Measurements from ENCODE around the gene ITGA3.
"Not testable (repeated sequence)": the region's sequence is repeated elsewhere in the genome, so short reads cannot be mapped to it uniquely, and the experiment has no call there.

ITGA3 gene

DNA sequence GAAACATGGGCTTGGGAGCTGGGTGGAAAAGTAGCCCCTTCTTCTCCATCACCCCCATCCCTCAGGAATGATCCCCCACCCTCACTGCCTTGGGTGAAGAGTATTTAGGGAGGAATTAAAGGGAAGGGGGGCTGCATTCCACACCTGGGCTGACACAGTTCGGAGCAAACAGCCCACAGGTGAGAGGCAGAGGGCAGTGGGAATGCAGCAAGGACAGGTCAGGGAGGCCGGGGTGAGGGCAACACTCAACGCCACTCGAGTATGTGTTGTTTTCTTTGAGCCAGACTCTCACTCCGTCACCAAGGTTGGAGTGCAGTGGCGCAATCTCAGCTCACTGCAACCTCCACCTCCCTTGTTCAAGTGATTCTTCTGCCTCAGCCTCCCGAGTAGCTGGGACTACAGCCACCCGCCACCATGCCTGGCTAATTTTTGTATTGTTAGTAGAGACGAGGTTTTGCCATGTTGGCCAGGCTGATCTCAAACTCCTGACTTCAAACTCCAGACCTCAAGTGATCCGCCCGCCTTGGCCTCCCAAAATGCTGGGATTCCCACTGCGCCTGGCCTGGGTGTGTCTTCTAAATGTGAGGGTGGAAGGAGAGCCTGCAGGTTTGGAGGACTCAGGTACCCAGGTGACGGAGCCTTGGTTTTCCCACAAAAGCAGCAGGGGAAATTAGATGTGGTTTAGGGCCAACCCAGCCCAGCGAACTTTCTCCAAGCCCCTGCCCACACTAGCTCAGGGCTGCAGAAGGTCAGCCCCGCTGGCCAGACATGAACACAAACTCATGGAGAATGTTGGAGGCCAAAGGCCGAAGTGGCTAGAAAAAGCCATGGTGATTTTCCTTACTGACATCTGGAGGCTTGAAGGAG lies 21.2 kb upstream of the ITGA3 start:
- no peak for DNase-seq (ENCODE audit: low read depth in 2 of 3, low spot score in 2 of 3)

DNA sequence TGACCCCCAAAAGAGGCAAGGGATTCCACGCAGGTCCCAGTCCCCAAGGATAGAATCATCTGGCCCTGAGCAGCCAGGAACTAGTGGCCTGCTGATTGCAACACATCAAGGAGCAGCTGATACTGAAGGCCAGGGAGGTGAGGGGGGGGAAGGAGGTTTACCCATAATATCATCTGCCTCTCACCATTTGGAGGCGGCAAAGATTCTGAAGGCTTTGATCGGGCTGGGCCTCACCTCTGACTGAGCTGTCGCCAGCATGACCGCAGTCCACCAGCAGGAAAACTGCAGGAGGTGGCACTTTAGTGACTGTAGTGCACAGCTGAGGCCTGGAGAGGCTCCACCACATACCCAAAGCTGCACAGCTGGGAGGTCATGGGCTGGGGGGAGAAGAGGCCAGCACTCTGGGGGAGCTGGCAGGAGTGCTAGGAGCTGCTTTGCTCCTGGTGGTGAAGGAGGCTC lies 20.5 kb upstream of the ITGA3 start:
- DNase-seq (ENCODE audit: low read depth in 2 of 3, low spot score in 2 of 3): no peak

- DNase-seq (ENCODE audit: low read depth in 2 of 3, low spot score in 2 of 3): no peak
Measured at GRCh38 chr17:50035945-50036344, 20.0 kb upstream of the ITGA3 start.

DNA sequence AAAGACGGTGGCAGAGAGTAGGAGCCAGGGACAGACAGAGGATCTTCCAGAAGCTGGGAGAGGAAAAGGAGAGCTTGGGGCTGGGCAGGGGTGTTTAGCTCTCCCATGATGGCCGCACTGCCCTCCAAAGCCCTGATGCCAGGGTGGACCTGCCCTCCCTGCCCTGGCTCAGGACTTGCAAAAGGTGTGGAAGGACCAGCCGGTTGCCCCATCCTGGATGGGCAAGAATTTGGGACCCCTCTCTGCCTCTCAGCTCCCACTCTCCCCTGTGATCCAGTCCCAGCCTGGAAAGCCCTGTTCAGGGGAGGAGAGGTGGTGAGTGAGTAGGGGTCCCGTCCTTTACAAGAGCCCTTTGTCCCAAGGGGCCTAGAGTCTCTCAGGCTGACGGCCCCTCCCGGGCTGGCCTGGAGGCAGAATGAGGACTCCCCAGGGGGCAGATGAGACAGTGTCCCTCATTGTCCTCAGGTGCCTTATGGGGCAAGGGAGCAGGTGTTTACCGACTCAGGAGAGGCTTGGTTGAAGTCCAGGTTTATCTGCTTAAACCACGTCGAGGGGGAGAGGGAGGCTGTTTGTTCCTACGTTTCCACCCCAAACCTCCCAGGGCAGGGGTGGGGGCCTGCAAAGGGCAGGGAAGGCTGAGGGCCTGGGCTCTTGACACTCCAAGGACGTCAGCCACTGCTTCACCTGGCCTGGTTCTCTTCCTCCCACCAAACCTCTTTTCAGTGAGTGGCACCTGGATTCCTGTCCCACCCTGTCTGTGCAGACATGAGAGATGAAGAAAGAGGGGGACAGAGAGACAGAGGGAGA lies 19.3 kb upstream of the ITGA3 start:
- DNase-seq (ENCODE audit: low read depth in 2 of 3, low spot score in 2 of 3): no peak

DNA sequence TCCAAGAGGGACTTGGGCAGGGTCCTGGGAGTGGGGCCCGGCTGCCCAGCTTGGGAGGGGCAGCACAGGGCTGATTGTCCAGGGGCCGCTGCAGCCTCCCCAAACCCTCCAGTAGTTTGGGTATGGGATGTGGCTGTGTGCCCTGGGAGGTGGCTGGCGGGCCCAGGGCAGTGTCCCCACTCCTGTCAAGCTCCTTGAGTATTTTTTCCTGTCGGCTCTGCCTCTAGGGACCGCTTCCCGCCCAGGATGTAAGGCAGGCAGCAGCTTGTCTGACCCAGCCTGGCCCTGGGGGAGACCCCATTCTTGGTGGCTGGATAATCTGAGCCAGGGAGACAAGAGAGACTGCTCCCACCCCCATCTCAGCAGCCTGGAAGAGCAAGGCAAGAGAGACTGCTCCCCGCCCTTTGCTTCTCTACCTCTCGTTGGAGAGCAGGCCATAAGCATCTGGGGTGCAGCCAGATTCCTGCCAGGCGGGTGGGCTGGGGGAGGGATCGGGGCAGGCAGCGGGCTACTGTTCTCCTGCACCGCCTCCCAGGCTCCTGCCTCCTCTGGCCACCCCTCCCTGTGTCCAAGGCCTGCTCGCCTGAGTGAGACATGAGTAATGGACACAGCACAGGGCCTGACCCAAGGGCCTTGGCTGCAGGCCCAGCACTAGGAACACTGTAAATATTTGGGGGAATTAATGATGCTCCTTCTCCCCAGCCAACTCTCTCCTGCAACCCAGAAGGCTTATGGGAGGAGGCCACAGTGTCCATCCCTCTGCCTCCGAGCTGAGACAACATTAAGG lies 18.4 kb upstream of the ITGA3 start:
- DNase-seq (ENCODE audit: low read depth in 2 of 3, low spot score in 2 of 3): no peak

- DNase-seq (ENCODE audit: low read depth in 2 of 3, low spot score in 2 of 3): no peak
Measured at GRCh38 chr17:50039058-50039457, 16.9 kb upstream of the ITGA3 start.

DNA sequence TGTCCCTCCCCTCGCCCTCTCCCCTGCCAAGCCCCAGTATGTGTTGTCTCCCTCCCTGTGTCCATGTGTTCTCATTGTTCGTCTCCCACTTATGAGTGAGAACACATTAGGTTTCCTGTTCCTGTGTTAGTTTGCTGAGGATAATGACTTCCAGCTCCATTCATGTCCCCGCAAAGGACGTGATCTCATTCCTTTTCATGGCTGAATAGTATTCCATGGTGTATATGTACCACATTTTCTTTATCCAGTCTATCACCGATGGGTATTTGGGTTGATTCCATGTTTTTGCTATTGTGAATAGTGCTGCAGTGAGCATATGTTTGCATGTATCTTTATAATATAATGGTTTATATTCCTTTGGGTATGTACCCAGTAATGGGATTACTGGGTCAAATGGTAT lies 15.4 kb upstream of the ITGA3 start:
- DNase-seq (ENCODE audit: low read depth in 2 of 3, low spot score in 2 of 3): not testable (repeated sequence)

DNA sequence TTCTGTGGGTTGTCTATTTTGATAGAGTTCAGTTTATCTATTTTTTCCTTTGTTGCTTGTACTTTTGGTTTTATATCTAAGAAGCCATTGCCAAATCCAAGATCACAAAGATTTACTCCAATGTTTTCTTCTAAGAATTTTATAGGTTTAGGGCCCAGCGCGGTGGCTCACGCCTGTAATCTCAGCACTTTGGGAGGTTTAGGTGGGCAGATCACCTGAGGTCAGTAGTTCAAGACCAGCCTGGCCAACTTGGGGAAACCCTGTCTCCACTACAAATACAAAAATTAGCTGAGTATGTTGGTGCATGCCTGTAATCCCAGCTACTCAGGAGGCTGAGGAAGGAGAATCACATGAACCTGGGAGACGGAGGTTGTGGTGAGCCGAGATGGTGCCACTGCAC lies 13.7 kb upstream of the ITGA3 start:
- no peak for DNase-seq (ENCODE audit: low read depth in 2 of 3, low spot score in 2 of 3)

DNA sequence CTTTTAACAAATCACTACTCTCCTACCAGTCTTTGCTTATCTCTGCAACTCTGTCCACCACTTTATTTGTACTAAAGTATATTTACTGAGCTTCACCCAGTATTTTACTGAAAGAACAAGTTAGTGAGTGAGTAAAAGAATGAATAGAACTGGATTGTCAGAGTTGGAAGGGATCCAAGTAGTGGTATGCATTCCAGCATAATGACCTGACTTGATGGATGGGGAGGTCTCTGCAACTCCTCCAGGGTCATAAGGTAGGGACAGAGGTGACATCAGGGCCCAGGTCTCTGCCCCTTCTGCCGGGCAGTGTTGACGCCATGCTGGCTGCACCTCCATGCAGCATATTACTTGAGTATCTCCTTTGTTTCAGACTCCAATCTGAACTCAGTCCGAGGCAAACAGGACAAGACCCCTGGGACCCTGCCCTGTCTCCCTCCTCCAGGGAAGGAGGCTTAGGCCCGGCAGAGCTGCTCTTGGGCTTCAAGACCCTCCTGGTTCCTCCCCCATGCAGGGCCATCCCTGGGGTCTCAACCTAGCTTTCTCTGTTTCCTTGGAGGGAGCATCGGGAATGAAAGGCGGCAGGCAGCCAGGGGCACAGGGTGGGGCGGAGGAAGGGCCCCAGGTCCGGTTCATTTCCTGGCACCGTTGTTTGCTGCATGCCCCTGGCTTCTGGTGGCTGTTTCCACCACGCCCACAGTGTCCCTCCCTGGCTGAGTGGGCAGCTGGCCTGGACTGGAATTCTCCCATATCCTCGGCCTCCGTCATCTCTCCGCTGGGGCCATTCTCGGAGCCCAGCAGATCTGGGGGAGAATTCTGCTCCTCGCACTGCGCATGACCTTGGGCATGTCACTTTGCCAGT lies 12.4 kb upstream of the ITGA3 start:
- no peak for DNase-seq (ENCODE audit: low read depth in 2 of 3, low spot score in 2 of 3)

DNA sequence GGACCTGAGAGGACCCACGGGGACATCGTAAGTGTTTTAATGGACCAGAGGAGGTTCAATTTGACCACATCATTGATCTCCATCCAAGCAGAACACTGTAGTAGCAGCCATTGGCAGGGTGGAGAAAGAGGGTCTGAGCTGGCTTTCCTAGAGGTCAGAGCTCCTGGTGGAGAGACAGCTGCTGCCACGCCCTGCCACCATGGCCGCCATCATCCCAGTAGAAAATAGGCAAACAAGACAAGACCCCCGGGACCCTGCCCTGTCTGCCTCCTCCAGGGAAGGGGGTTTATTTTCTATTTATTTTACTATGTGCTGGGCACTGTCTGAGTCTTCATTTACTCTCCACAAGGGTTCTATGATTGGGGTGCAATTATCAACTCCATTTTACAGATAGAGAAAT lies 11.4 kb upstream of the ITGA3 start:
- DNase-seq (ENCODE audit: low read depth in 2 of 3, low spot score in 2 of 3): no peak

DNA sequence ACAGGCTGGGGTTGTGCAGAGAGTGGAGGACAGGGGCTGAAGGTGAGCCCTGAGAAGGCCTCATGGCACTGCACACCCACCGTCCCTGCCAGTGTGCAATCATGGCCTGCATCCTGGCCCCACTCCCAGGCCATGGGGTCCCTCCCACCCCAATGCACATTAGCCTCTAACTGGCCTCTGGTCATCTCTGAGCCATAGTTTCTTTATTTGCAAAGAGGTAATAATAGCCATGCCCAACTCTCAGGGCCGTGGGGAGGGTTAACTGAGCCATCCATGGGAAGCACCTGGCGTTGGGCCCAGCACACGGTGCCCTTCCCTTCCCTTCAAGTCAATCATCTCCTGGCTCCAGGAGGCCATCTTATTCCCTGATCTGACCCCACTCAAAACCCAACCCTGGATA lies 10.8 kb upstream of the ITGA3 start:
- DNase-seq (ENCODE audit: low read depth in 2 of 3, low spot score in 2 of 3): no peak

GRCh38 chr17:50046179-50046578 lies 9.7 kb upstream of the ITGA3 start:
- DNase-seq (ENCODE audit: low read depth in 2 of 3, low spot score in 2 of 3): no peak

DNA sequence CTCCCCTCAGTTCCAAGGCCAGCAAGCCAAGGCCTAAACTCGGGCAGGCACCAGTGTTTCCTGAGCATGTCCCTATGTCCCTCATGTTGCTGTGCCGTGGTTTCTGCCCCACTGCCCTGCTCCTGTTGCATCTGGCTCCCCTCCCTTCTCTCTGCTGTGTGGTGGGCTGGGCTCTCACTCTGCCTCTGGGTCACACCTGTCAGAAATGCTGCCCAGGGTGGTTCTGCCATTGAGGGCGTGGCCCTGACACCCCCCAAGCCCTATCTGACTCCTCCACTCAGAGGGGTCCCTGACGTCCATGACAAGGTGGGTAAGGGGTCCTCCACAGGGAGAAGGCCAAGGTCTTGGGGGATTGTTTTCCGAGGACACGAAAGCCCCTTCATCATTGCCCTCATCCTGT lies 9.2 kb upstream of the ITGA3 start:
- no peak for DNase-seq (ENCODE audit: low read depth in 2 of 3, low spot score in 2 of 3)

DNA sequence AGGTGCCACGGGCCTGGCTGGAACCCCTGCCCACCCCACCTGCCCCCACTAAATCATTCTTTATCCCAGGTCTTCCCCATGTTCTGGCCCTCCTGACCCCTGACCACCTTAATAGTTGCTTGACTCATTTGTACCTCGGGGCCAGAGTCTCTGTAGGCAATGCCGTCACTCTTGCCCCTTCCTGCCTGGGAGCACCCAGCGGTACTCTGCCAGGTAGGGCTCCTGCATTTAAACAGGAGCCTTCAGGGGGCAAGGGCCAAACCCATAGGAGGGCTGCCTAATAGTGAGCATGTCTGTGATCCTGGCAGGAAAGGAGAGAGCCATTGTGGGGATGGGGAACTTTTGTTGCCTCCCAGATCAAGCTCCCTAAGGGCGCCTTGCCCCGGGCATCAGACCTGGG lies 8.8 kb upstream of the ITGA3 start:
- no peak for DNase-seq (ENCODE audit: low read depth in 2 of 3, low spot score in 2 of 3)

DNA sequence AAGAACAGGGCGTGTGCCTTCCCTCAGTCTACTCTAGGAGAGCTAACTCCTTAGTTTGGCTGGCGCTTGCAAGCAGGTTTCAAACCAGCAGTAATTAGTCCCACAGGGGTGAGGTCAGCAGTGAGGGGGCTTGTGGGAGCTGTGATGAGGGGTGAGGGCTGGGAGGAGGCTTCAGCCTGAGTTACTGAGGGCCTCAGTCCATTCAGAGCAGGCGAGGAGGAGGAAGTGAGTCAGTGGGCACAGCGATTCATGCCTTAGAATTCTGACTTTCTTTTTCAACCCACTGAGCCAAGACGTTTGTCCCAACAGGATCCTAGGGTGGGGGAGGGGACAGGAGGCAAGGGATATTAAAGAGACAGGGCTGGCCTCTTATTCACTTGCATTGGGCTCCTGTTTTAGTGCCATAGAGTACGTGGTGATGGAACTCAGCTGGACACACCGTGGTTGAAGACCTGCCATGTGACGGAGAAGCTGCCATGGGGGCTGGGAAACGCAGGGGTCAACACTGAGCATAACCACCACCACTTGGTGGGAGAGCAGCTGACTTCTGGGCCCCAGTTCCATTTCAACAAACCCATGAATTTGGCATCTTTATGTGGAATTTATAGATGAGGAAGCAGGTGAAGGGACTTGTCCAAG lies 8.3 kb upstream of the ITGA3 start:
- DNase-seq (ENCODE audit: low read depth in 2 of 3, low spot score in 2 of 3): no peak

- no peak for DNase-seq (ENCODE audit: low read depth in 2 of 3, low spot score in 2 of 3)
Measured at GRCh38 chr17:50048146-50048720, 7.7 kb upstream of the ITGA3 start.

GRCh38 chr17:50048988-50049387 lies 6.9 kb upstream of the ITGA3 start:
- DNase-seq (ENCODE audit: low read depth in 2 of 3, low spot score in 2 of 3): no peak

DNA sequence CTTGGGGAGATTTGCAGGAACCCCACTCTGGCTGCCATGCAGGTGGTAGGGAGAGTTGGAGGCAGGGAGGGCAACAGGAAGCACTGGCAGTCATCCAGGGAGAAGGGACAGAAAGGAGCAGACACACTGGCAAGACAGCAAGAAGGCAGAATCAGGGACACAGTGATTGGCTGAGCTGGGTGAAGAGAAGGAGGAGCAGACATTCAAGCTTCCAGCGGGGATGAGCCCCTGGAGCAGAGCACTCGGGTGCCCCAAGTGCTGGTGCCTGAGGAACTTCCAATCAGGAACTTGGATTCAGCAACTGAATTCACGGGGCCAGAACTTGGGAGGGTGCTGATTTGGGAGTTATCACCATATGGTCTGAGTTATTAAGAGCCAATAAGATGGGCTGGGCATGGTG lies 6.3 kb upstream of the ITGA3 start:
- DNase-seq (ENCODE audit: low read depth in 2 of 3, low spot score in 2 of 3): no peak

GRCh38 chr17:50050431-50051032 lies 5.4 kb upstream of the ITGA3 start:
- DNase-seq (ENCODE audit: low read depth in 2 of 3, low spot score in 2 of 3): no peak

All from activated CD8-positive, alpha-beta memory T cell treated with anti-CD3 and anti-CD28 coated beads for 48 hours (primary cell).